Activated T-cell treated with anti-CD3 and anti-CD28 coated beads, Interleukin-2, amount 50 U/mL, for 48 hours (primary cell): ENCODE results near the gene ENTPD6.
A peak's percentile ranks its signal among the peaks of the same experiment; 100 is the strongest.

Experiments used
- DNase-seq, 2 experiments: peaks; one replicate each; pipeline ENCODE4 v3.0.0-alpha.2; 2020

Gene ENTPD6

DNA sequence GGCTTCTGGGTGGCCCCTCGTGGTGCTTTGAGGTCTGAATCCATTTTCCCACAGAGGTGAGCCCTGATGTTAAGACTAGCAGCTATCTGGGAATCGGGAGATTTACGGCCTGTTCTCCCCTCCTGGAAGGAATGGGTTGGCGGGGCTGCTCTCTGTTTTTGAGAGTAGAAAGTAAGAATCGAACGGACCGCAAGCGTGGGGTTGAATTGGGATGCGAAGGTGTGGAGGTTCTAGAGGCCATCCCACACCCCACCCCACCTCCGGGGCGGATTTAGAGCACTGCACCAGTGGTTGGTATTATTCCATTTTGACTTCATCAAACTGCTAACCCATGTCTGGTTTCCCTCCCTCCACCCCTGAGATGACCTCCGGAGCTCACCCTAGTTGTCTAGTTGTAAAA lies 63.8 kb downstream of the ENTPD6 start:
- peak in 1 of 2 experiments; percentile 21 for DNase-seq

DNA sequence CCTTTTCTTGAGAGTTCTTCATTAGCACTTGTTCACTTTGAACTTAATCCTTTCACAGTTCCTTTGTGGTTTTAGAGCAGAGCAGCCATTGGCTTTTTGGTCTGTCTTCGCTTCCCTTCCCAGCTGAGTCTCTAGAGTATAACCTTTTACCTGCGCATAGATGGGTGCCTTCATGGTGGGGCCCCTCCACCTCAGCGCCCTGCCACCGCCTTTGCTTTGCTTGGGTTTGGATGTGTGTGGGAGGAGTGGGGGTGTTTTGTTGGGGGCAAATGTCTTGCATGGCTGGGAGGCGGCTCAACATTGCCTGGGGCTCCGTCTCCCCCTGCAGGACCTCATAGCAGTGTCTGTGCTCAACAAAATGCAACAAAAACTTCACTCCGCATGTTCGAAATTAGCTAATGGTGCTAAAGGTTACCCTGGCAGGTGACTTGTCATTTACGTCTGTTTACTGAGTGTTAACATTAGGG lies 64.3 kb downstream of the ENTPD6 start:
- DNase-seq = peak in 1 of 2 experiments; percentile 33

DNA sequence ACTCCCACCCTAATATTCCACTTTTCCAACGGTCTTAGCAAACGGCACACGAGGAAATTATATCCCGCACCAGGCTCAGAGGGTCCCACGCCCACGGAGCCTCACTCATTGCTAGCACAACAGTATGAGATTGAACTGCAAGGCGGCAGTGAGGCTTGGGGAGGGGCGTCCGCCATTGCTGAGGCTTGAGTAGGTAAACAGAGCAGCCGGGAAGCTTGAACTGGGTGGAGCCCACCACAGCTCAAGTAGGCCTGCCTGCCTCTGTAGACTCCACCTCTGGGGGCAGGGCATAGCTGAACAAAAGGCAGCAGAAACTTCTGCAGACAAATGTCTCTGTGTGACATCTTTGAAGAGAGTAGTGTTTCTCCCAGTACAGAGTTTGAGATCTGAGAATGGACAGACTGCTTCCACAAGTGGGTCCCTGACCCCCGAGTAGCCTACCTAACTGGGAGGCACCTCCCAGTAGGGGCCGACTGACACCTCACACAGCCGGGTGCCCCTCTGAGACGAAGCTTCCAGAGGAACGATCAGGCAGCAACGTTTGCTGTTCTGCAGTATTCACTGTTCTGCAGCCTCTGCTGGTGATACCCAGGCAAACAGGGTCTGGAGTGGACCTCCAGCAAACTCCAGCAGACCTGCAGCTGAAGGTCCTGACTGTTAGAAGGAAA lies 65.4 kb downstream of the ENTPD6 start:
- DNase-seq = peak in 1 of 2 experiments; percentile 15

DNA sequence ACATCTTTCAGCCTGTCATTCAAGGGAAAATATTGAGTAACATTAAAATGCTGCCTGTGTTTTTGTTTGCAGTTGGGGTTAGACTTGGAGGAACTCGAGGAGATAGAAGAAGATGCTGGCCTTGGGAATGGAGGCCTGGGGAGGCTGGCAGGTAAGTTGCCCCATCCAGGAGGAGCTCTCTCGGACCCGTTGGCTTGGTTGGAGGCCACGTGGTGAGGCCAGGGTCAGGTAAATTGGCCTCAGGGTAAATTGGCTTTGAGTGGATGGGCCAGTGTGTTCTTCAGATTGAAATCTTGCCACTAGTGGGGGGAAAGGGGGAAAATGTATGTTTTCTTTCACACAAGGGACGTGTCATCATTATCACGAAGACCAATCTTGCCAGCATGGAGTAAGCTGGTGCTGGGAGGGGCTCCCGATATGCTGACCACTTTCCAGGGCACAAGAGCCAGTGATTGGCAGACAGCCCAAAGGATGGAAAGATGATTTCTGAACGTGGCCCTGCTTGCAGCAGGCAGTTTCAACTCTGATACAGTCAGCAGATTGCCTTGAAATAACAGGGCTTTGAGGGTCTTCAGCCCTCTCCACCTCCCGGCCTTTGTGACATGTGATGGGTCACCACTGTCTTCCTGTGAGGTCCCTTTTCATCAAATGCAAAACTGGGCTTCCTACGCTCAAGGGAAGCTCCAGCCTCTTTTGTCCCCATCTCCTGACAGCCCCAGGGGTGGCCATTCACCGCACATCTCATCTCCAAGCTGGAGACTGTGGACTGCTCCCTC lies 73.7 kb downstream of the ENTPD6 start:
- DNase-seq = no peak

DNA sequence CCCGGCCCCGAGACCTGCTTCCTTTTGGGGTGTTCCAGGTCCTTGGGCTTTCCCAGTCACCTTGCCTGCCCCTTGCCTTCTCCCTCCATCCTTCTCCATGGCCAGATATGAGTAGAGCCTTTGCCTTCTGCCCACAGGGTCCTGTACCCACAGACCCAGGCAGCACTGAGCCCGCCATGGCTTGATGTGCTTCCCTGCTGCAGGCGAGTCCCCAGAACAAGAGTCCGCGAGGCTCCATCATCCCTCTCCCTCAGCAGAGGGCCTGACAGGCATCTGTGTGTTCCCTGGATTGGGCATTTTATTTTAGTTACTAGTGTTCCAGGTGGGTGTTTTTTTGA lies 74.3 kb downstream of the ENTPD6 start:
- no peak for DNase-seq

DNA sequence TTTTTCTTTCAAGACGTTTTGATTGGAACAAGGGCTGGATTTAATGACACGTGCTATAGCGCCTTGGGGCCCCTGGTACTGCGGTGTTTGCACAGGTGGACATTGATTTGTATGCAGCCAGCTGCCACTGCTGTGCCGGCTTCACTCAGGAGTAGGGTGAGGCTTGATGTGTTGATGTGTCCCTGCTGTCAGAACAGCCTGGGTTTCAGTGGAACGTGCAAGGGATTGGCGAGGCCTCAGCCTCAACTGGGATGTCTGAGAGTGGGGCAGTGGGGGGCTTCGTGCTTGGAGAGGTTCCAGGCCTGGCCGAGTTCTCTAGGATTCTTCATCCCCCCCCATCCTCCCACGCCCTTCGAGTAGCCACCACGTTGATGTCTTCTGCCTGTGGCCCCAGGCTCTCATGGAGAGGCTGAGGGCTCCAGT lies 75.3 kb downstream of the ENTPD6 start:
- no peak for DNase-seq

DNA sequence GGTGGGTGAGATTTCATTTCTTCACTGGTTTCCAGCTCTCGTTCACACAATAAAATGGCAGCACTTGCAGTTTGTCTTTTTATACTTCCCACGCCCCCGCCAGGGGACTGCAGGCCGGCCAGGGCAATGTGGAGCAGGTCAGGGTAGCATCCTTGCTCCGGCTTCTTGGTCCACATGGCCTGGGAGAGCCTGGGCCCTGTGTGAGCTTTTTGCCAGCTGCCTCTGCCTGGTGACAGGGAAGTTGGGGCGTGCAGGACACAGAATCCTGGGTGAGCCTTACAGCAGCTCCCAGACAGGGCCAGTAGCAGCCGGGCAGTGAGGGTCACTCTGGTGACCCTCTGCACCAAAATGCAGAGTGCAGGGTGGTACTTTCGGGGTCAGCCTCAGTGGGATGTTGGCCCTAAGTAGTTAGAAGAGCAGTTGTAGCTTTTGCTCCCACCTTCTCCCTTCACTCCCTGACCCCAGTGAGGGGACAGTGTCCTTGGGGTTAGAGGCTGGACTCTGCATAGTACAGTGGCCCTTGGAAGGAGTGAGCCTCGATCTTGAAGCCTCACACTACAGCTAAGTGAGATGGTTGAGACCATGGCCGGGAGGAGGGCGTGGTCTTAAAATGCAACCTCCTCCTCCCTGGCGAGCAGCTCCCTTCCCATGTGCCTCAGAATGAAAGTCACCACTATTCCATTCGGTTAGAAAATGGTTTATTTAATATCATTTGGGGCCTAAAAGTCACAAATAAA lies 76.1 kb downstream of the ENTPD6 start:
- DNase-seq = no peak

DNA sequence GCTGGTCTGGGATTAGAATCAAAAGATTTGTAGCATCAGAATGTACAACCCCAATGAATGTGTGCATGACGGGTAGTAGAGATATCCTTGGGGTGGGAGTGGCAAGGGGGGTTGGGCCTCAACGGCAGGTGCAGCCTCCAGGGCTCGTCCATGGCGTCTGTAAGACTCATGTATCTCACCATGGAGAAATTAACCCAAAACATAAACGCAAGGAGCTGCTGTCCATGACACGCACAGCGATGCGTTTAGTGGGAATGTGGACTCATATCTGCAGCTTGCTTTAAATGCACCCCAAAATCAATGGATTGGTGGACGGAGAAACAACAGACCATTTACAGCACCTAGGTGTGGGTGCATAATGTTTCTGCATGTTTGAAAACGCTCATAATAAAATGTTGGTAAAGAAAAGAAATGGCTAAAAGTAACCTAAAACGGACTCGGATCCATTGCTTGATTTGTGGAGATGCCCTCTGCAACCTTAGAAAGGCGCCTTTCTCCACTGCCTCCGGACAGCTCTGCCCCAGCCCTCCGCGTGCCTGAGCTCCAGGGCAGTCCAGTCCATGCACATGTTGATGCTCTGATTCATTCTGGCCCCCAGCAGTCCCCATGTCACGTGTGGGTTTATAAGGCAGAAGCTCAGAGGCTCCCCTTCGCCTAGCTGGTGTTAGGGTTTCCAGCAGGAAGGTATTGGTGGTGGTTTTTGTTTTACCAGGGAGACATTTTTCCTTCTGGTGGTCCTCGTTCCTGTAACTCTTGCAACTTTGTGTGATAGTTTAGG lies 76.9 kb downstream of the ENTPD6 start:
- DNase-seq = no peak

DNA sequence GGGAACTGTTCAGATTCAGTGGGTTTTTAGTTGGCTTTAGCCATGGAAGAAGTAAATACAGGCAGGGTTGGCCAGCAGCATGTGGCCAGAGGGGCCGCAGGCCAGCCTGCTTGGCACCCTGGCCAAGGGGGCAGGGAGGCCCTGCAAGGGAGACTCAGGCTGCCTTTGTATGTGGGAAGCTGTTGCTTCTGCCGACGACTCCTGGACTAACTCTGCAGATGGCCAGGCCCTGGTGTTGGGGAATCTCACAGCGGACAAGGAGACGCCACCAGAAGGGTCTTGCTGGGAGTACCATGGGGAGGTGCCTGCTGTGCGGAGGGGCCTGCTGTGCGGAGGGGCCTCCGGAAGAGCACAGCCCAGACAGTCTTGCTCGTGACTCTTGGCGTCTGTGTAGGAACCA lies 77.5 kb downstream of the ENTPD6 start:
- DNase-seq = no peak

DNA sequence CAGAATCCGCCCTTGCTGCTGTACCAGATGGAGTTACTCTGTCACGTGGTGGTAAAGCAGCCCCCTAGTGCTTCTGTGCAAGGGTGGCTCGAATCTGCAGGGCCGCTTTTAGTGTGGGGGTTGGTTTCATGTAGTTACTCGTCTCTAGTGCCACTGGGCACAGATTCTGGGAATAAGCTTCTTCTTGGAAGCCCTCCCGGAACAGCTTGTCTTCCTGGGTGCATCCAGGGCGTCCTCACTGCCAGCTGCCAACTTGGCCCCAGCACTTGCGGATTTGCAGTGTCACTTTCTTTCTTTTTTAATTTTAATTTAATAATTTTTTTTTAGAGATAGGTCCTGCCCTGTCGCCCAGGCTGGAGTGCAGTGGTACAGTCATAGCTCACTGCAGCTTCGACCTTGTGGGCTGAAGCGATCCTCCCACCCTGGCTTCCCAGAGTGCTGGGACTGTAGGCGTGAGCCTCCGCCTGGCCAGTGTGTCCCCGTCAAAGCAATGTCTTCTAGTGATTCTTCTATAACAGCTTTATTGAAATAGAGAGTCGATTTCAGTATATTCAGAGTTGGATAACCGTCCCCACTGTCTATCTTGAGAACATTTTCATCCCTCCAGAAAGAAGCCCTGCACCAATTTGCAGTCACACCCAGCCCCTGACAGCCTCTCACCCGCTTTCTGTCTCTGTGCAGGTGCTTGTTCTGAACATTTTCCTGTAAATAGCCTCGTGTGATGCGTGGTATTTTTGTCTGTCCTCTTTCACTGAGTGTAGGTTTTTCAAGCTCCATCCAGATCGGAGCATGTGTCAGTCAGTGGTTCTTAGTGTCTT lies 78.2 kb downstream of the ENTPD6 start:
- DNase-seq = no peak

DNA sequence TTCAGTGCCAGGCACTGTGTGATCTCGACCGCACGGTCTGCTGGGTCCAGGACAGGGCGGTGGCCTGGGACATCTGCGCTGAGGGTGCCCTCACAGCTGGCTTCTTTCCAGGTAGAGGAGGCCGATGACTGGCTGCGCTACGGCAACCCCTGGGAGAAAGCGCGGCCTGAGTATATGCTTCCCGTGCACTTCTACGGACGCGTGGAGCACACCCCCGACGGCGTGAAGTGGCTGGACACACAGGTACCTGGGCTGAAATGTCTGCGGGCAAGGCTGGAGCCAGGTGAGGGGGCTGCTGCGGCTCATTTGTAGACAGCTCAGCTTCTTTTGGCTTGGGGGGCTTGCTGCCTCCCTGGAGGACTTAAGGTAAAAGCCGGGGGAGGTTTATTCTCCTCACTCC lies 79.0 kb downstream of the ENTPD6 start:
- DNase-seq = no peak

DNA sequence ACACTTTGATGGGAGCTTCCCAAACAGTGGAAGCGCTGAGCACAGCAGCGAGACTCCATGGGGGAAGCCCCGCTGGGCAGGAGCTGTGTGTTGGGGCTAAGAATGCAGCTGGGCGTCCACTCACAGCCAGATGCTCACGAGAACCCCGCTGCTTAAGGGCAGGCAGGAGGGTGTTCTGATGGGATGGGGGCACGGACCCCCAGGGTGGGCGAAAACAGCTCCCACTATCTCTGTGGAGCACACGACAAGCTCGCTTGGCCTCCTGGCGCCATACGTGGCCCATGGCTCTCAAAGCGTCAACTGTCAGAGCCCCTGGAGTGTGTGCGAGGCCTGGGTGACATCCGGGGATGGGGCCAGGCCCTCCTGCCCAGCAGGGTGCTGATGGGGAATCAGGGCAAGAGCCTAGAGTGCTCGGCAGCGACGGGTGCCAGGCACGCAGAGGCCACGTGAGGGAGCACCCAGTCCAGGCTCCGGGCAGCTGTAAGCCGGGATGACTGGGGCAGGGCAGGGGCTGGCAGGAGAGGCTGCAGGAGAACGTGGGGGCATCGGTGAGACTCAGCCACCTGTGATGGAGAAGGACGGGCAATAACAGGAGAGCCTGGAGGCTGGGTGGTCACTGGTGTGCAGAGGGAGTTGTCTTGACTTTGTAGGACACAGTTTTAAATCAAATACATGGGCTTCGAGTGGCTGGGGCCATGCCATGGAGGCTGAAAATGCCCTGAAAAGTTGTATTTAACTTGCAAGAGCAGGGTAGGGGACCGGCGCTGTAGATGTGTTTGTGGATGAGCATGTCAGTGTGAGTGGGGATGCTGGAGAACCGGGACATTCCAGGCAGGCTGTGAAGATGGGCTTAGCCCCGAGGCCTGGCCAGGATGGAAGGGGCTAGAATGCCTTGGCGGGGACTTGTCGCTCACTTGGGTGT lies 79.6 kb downstream of the ENTPD6 start:
- no peak for DNase-seq

DNA sequence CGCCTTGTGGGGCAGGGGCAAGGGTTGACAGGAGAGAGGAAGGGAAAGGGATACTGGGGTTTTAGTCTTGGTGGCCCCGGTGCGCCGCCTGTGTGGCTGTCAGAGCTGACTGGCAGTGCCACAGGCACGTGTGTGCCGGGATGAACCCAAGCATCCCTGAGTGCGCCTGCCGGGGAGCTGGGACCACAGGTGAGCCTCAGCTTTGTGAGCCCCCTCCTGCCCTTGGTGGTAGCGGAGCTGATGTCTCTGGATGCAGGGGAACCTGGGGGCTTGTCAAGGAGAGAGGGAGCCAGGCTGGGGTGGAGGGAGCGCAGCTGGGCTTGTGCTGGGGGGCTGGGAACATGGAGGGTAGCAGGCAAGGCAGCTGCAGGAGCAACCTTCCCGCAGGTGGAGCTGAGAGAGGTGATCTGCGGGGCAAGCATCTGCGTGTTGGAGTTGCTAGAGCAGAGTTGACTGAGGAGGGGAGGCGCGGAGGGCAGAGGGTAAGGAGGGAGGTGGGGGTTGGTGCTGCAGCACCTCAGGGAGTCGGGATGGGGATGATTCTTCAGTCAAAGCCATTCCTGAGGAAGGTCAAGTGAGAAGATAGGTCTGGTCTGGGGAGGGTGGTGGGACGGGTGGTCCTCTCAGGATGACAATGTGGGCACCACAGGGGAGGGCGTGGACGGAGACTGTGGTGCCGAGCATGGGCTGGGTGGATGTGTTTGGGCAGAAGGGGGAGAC lies 80.5 kb downstream of the ENTPD6 start:
- DNase-seq = no peak
